ENCODE data around the gene ELFN2.

ELFN2 gene

DNA sequence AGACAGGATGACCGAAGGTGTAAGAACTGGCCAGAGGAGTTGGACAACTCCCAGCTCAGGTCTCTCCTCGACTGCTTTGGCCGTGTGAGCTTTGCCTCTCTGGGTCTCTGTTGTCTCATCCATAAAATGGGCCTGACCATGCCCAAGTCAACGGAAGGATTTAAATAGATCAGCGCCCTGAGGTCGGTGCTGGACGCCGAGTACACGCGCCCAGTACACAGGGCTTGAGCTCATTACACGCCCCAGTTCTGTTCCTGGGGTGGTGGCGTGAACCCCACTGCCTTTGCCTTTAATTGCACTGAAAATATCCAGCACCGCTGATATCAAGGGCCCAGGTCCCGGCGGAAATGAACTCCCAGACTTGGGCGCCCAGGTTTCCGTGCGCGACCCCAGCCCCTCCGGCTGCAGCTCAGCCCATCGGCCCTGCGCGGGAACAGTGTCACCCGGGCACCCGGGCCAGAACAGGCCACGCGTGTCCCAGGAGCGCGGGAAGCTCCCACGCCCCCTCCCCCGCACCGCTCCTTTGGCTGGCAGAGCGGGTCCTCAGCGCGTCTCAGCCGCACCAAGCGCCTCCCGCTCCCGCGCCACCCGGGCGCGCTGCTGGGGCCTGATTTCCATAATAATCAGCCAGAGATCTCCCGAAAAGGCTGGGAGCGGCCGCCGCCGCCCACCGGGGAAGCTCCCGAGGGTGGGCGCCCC, 102.8 kb downstream of the ELFN2 start:
- in situ Hi-C loops (cut with HindIII; ENCODE audit: low pct_unique_long_range_greater_than_20kb, low sequenced_read_pairs), result no loop called here
- DNase-seq (ENCODE audit: low read depth in 1 of 2, low spot score in 1 of 2), result no peak

DNA sequence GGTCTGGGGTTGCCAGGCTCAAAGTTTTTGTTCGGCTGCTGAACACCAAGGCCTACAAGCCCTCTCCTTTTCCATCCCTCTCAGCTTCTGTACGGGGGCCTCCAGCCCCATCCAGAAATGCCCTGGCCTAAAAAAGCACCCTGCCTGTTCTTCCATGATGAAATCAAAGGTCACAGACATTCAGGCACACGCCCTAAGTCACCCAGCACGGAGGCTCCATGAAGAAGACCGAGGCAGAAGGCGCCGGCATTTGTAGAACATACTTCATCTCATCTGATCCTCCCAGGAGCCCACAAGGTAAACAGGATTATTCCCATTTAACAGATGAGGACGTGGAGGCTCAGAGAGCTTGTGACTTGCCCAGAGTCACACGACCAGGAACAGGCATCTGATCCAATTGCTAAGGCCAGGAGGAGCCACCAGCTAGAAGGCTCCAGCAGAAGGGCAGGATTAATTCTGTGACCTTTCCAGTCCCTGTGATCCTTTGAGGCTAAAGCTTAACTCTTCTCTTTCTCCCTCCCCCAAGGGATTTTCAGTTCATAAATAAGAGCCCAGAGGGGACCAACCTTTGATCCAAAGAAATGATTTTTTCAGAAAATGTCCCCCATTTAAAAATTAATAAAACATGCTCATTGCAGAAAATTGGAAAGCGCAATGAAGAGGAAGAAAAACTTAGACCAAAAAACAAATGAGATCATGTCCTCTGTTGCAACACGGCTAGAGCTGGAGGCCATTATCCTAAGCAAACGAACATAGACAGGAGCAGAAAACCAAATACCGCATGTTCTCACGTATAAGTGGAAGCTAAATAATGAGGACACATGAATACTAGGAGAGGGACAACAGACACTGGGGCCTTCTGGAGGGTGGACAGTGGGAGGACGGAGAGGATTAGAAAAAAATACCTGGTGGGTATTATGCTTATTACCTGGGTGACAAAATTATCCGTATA, 106.3 kb downstream of the ELFN2 start:
- no peak for TF ChIP-seq JUND (IDR thresholded peaks at IDR 0.05; ENCODE audit: low read depth)
- DNase-seq (ENCODE audit: low read depth in 1 of 2, low spot score in 1 of 2), result peak in 1 of 2 experiments; percentile 29
- in situ Hi-C loops (cut with HindIII; ENCODE audit: low pct_unique_long_range_greater_than_20kb, low sequenced_read_pairs), result no loop called here

More for the DNA sequence above, 102.8 kb downstream of the ELFN2 start:
- no peak for TF ChIP-seq JUND (IDR thresholded peaks at IDR 0.05; ENCODE audit: low read depth)

DNA sequence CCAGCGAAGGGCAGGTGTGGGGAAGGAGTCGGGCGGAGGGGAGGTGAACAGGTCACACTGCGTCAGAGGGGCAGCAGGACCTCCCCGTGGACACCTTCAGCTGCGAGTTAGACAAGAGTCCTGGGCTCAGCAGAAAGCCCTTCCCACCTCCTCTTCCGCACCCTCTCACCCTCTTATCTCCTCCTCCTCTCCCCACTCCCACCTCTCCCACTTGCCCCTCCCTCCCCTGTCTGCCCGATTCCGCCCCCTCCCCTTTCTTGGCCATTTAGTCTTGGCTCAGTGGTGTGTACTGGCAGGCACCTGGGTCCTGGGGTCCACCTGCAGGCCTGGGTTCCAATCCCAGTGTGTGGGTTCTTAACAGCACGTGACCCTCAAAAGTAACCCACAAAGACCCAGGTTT, 107.8 kb downstream of the ELFN2 start:
- in situ Hi-C loops (cut with HindIII; ENCODE audit: low pct_unique_long_range_greater_than_20kb, low sequenced_read_pairs), result no loop called here
- no peak for TF ChIP-seq JUND (IDR thresholded peaks at IDR 0.05; ENCODE audit: low read depth)
- DNase-seq (ENCODE audit: low read depth in 1 of 2, low spot score in 1 of 2), result no peak

DNA sequence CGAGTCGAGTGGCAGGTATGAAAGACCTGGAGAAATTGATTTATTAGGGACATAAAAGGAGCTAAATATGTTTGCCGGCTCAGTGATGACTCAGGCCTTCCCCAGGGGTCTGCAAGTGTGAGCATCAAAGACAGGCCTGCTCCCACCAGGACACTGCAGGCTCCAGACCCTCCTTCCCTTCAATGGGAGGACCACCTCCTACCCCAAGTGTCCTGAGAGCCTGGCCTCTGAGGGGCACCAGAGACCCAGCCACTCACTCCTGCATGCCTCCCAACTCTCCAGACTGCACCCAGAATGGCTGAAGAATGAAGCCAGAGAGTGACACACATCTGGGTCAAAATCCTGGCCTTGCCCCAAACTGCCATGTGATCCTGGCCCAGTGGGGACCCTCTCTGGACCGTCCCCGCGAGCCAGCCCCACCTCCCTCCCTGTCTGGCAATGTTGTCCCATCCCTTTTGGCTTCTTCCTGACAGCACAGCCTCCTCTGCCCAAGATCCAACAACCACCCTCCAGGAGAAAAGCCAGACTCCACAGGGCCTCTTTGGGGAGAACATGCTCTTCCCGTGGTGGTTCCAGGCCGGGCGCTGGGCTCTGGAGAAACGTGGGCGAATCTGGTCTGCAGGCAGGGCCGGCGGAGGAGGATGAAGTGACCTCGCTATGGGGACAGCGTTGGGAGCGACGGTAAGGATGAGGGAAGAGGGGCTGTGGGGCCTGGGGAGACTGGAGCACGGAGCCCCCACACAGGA, 108.7 kb downstream of the ELFN2 start:
- DNase-seq (ENCODE audit: low read depth in 1 of 2, low spot score in 1 of 2), result no peak
- no peak for TF ChIP-seq JUND (IDR thresholded peaks at IDR 0.05; ENCODE audit: low read depth)
- in situ Hi-C loops (cut with HindIII; ENCODE audit: low pct_unique_long_range_greater_than_20kb, low sequenced_read_pairs), result no loop called here

Measured in T47D (cell line).